Measurements from ENCODE around the gene NLGN2. TPM values are rescaled to one million over a fixed set of nuclear protein-coding genes. Genes with fewer than 3 reads are reported as not detected.
A peak's percentile ranks its signal among the peaks of the same experiment; 100 is the strongest.

NLGN2 gene
- total RNA-seq, 1 donor from 2014 or later = 34.3 TPM

DNA sequence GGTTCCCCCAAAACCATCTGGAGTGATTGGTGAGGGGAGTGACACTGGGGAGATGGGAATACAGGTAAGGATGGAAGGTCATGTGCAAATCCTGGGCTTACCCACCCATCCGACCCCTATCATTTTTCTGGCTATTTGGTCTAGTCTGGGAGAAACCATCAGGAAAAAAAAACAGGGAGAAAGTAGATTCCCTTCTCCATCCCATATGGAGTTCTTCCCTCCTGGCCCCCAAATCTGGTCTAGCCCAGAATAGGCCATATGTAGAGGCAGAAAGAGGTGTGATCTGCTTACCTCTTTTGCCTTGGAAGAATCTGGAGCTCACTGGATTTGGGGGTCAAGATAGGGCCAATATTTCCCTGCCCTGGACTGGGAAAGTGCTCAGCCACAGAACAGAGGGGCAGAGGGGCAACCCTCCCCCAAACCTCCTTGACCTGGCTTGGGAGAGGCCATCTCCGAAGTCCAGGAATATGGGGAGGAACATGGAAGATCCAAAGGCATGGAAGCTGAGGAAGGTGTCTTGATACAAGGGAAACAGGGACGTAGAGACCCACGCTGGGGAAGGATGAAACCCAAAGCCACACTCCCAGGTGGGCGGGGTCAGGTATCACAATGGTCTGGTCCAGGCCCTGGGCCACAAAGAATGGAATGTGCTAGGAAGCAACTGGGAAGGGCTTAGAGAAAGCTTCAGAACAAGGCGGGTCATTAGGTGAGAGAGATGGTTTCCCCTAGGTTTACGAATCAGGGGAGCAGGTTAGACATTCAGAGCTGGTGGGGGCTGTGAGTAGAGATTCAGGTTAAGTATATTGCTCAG is 53.4 kb downstream of the NLGN2 start:
- no peak for DNase-seq (ENCODE audit: low spot score in 2 of 2)
- peaks cover 40 to 44% of the 10 kb centered on the region in 2 donors for H3K36me3 ChIP-seq
- no peak for TF ChIP-seq CTCF (IDR thresholded peaks at IDR 0.05)
- peak overlapping the region in 1 of 2 donors; percentile 53 for H3K27ac ChIP-seq
- intact Hi-C loops (cut with DNase I) = no loop called here
- H3K9me3 ChIP-seq = no peaks in the 10 kb centered on the region
- H3K4me3 ChIP-seq = no peak overlapping the region
- no peaks in the 10 kb centered on the region for H3K27me3 ChIP-seq
- H3K4me1 ChIP-seq = peaks cover 0 to 7% of the 10 kb centered on the region in 2 donors

GRCh38 chr17:7462474-7463371 is 55.1 kb downstream of the NLGN2 start:
- Histone ChIP-seq H3K36me3 (peaks cover 46 to 50% of the 10 kb centered on the region in 2 donors), H3K9me3 (no peaks in the 10 kb centered on the region), H3K4me1 (peaks cover 0 to 12% of the 10 kb centered on the region in 2 donors), H3K27me3 (no peaks in the 10 kb centered on the region), H3K27ac (no peak overlapping the region), H3K4me3 (no peak overlapping the region)
- no peak for DNase-seq (ENCODE audit: low spot score in 2 of 2)
- no peak for TF ChIP-seq CTCF (IDR thresholded peaks at IDR 0.05)
- intact Hi-C loops (cut with DNase I) = no loop called here

DNA sequence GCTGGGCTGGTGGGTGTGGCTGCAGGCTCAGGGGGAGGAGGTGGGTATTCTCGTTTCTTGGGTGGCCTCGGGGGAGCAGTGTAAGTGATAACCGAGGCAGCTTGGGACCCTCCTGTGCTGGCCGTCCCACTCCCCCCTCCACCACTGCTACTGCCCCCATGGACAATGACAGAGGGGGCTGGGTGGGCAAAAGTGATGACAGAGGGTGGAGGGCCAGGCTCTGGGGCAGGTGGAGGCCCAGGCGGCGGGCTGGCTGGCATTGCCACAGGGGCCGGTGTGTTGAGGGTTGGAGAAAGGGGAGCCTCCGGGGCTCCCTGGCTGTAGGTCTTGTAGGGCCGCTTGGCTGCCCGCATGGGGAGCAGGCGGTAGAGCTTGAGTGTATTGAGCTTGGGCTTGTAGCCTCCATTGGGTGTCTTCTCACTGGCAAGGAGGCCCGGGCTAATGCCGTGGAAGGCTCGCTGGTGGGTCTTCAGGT is 55.8 kb downstream of the NLGN2 start:
- Histone ChIP-seq H3K4me3 (no peak overlapping the region), H3K27me3 (no peaks in the 10 kb centered on the region), H3K36me3 (peaks cover 46 to 50% of the 10 kb centered on the region in 2 donors), H3K9me3 (no peaks in the 10 kb centered on the region), H3K27ac (no peak overlapping the region), H3K4me1 (peaks cover 0 to 12% of the 10 kb centered on the region in 2 donors)
- no peak for TF ChIP-seq CTCF (IDR thresholded peaks at IDR 0.05)
- intact Hi-C loops (cut with DNase I) = no loop called here
- DNase-seq (ENCODE audit: low spot score in 2 of 2) = no peak

GRCh38 chr17:7464081-7464480 is 56.4 kb downstream of the NLGN2 start:
- H3K27me3 ChIP-seq = no peaks in the 10 kb centered on the region
- no peak for DNase-seq (ENCODE audit: low spot score in 2 of 2)
- peaks cover 46 to 50% of the 10 kb centered on the region in 2 donors for H3K36me3 ChIP-seq
- TF ChIP-seq CTCF (IDR thresholded peaks at IDR 0.05) = no peak
- intact Hi-C loops (cut with DNase I) = no loop called here
- H3K4me1 ChIP-seq = peaks cover 0 to 12% of the 10 kb centered on the region in 2 donors
- H3K4me3 ChIP-seq = no peak overlapping the region
- no peaks in the 10 kb centered on the region for H3K9me3 ChIP-seq
- H3K27ac ChIP-seq = no peak overlapping the region

GRCh38 chr17:7465597-7466275 is 58.1 kb downstream of the NLGN2 start:
- H3K9me3 ChIP-seq = no peaks in the 10 kb centered on the region
- peak overlapping the region; percentile 43 to 57 for H3K27ac ChIP-seq
- no peak for DNase-seq (ENCODE audit: low spot score in 2 of 2)
- no peak overlapping the region for H3K4me3 ChIP-seq
- intact Hi-C loops (cut with DNase I) = no loop called here
- peaks cover 46 to 50% of the 10 kb centered on the region in 2 donors for H3K36me3 ChIP-seq
- no peaks in the 10 kb centered on the region for H3K27me3 ChIP-seq
- no peak for TF ChIP-seq CTCF (IDR thresholded peaks at IDR 0.05)
- peaks cover 0 to 22% of the 10 kb centered on the region in 2 donors for H3K4me1 ChIP-seq

Measured in ascending aorta (tissue), 2 donors.